Measurements from ENCODE around the gene LEPROT.

DNA sequence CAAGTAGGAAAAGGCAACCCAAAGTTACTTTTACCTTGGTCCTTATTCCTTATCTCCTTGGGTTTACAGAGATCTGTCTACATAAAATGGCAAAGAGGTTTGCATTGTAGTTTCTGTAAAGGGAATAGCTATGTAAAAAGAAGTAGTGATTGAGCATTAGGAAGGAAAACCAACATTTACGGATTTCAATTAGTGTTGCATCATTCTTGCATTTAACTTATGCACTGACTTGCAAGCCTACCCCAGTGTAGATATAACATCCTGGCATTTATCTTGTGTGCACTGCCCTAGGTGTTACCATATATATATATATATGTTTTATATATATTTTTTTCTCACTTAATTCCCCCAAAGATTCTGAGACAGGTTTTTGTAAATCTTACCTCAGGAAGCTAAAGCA, 3.7 kb upstream of the LEPROT start:
- TF ChIP-seq, protein P1, sequence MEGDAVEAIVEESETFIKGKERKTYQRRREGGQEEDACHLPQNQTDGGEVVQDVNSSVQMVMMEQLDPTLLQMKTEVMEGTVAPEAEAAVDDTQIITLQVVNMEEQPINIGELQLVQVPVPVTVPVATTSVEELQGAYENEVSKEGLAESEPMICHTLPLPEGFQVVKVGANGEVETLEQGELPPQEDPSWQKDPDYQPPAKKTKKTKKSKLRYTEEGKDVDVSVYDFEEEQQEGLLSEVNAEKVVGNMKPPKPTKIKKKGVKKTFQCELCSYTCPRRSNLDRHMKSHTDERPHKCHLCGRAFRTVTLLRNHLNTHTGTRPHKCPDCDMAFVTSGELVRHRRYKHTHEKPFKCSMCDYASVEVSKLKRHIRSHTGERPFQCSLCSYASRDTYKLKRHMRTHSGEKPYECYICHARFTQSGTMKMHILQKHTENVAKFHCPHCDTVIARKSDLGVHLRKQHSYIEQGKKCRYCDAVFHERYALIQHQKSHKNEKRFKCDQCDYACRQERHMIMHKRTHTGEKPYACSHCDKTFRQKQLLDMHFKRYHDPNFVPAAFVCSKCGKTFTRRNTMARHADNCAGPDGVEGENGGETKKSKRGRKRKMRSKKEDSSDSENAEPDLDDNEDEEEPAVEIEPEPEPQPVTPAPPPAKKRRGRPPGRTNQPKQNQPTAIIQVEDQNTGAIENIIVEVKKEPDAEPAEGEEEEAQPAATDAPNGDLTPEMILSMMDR (IDR thresholded peaks at IDR 0.05): no peak
- TF ChIP-seq EZH2phosphoT487 (IDR thresholded peaks at IDR 0.05) (no peak), EZH2 (IDR thresholded peaks at IDR 0.05) (no peak)
